Mesodermal cell (in vitro differentiated cells): ENCODE data around the gene SCMH1.

ENCODE experiments used
- H3K27ac ChIP-seq: 2 replicates; pipeline ENCODE4 v1.7.0; 2013; ENCODE audit warnings: mild to moderate bottlenecking, low read depth, low read length, moderate library complexity; ENCODE audit not compliant: severe bottlenecking
- H3K36me3 ChIP-seq: 2 replicates; pipeline ENCODE4 v1.7.1; 2013; ENCODE audit warnings: mild to moderate bottlenecking, low read length, moderate library complexity; ENCODE audit not compliant: control insufficient read depth, insufficient read depth
- H3K4me1 ChIP-seq: one replicate; pipeline ENCODE4 v1.7.1; 2013; ENCODE audit warnings: mild to moderate bottlenecking, low read length; ENCODE audit not compliant: insufficient read depth, control insufficient read depth, poor library complexity, severe bottlenecking
- H3K4me3 ChIP-seq: 2 replicates; pipeline ENCODE4 v1.7.0; 2013; ENCODE audit warnings: low read length, control low read depth, mild to moderate bottlenecking; ENCODE audit not compliant: insufficient read depth, poor library complexity, severe bottlenecking; ENCODE audit errors: extremely low read depth
- H3K9me3 ChIP-seq: 2 replicates; pipeline ENCODE4 v1.7.1; 2013; ENCODE audit warnings: mild to moderate bottlenecking, low read length, moderate library complexity; ENCODE audit not compliant: control insufficient read depth
- WGBS, 2 experiments: methylation state at CpG; one replicate each; pipeline ENCODE4 v1.1.5; 2013; ENCODE audit warnings: missing lambda C conversion rate in 2 of 2; ENCODE audit not compliant: insufficient coverage in 2 of 2; 5-methylcytosine and 5-hydroxymethylcytosine counted together

Gene SCMH1

DNA sequence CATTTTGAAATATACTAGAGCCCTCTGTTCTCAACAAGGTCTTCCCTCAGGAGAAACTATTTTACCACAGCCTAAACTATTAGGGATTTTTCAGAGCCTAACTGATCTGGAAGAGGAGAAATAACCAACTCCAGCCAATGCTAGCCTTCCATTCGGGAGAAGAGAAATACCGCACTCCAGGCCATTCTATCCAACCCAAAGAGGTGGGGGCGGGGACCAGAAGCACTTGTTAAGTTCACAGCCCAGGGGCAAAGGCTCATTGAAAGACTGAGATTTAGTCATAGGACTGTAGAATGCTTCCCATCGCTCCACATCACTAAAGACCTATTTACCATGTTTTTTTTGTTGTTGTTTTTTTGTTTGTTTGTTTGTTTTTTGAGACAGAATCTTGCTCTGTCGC lies 185.2 kb downstream of the SCMH1 start:
- H3K4me3 ChIP-seq: no peak overlapping the region
- no peaks in the 10 kb centered on the region for H3K9me3 ChIP-seq
- no peak overlapping the region for H3K27ac ChIP-seq
- WGBS, 2 experiments: no CpG with 5 or more reads among the region's 5 CpGs
- peaks cover 38% of the 10 kb centered on the region for H3K36me3 ChIP-seq
- H3K4me1 ChIP-seq: no peaks in the 10 kb centered on the region

DNA sequence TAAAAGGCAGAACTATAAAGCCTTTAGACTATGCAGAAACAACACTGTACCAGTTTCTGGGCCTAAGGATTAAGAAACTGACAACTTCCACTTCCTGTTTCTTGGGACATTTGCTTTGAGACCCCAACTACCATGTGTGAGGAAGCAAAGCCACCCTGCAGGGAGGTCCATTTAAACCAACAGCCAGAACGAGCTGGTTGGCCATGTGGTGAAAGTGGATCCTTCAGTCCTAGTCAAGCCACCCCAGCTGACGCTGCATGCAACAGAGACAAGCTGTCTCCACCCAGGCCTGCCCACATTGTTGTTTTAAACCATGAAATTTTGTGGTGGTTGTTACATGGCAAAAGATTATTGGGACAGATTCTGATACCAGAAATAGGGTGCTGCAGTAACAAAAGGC lies 188.8 kb downstream of the SCMH1 start:
- 17 to 29% methylated on average over 1 of the region's 2 CpGs for WGBS, 2 experiments
- Histone ChIP-seq H3K4me1 (no peaks in the 10 kb centered on the region), H3K4me3 (no peak overlapping the region), H3K27ac (no peak overlapping the region), H3K36me3 (peaks cover 22% of the 10 kb centered on the region), H3K9me3 (no peaks in the 10 kb centered on the region)

DNA sequence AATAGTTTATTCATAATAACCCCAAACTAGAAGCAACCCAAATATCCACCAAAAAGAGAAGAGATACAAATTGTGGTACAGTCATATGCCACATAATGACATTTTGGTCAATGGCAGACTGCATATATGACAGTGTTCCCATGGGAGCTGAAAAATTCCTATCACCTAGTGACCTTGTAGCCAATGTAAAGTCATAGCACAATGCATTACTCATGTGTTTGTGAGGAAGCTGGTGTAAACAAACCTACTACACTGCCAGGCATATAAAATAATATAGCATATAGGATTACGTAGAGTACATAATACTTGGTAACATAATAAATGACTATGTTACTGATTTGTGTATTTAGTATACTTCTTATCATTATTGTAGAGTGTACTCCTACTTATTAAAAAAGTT lies 191.1 kb downstream of the SCMH1 start:
- peaks cover 37% of the 10 kb centered on the region for H3K36me3 ChIP-seq
- no CpG with 5 or more reads among the region's 1 CpG for WGBS, 2 experiments
- H3K4me3 ChIP-seq: no peak overlapping the region
- no peaks in the 10 kb centered on the region for H3K4me1 ChIP-seq
- no peak overlapping the region for H3K27ac ChIP-seq
- no peaks in the 10 kb centered on the region for H3K9me3 ChIP-seq

DNA sequence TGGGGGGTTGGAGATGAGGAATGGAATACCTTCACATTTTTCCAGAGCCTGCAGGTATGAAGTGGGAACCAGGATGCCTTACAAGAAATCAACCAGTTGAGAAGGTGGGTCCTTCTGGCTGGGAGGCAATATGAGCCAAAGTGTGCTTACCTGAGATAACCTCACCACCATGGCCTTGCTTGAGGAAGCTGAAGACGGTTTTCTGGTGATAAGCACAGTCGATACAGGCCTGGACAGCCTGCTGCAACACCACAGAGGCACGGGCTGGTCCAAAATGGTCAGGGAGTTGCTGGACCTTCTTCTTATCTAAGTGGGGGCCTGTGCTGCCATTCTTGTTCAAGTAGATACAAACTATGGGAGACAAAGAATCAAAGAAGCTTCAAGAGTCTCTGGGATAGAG lies 193.6 kb downstream of the SCMH1 start:
- WGBS, 2 experiments: 89 to 97% methylated on average over 3 of the region's 3 CpGs
- Histone ChIP-seq H3K9me3 (no peaks in the 10 kb centered on the region), H3K4me1 (peaks cover 9% of the 10 kb centered on the region), H3K4me3 (no peak overlapping the region), H3K27ac (no peak overlapping the region), H3K36me3 (peaks cover 43% of the 10 kb centered on the region)

DNA sequence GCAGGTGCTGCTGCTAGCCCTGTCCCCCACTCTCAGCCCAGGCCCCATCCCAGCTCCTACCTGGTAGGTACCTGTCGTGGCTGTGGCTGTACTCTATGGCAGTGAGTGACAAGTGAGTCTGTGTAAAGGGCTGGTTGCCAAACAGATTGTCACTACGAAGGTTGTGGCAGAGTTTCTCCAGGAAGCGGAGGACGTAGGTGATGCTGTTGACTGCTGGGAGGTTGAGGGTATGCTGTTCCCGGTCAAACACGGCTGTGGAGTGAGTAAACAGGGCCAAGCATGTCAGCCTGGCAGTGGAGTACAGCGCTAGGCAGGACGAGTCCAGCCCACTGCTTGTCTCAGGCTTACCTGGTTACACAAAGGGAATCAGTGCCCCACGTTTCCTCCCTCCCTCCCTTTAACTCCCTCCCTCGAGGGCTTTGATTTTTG lies 195.7 kb downstream of the SCMH1 start:
- Histone ChIP-seq H3K9me3 (no peaks in the 10 kb centered on the region), H3K36me3 (peaks cover 45% of the 10 kb centered on the region), H3K4me3 (no peak overlapping the region), H3K27ac (no peak overlapping the region), H3K4me1 (peaks cover 9% of the 10 kb centered on the region)
- WGBS, 2 experiments: 92 to 98% methylated on average over 8 of the region's 10 CpGs

DNA sequence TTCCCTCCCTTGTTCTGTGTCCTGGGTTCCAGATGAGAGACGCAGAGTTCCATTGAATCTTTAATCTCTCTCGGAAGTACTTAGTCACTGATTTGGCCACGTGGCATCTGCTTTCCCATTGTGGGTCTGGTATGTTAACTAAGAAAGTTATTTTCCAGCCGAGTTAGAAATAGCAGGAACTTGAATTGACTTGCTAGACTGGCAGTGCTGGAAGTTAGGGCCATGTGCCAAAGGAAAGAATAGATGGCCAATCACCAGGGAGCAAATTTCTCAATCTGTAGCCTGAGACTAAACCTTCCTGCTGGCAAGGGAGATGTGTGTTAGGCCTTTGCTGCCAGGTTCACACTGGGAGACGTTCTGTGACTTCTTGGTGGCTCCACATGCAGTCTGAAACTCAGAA lies 196.4 kb downstream of the SCMH1 start:
- Histone ChIP-seq H3K36me3 (peaks cover 50% of the 10 kb centered on the region), H3K27ac (no peak overlapping the region), H3K4me3 (no peak overlapping the region), H3K9me3 (no peaks in the 10 kb centered on the region), H3K4me1 (peaks cover 9% of the 10 kb centered on the region)
- WGBS, 2 experiments: 88 to 90% methylated on average over 3 to 5 of the region's 5 CpGs

DNA sequence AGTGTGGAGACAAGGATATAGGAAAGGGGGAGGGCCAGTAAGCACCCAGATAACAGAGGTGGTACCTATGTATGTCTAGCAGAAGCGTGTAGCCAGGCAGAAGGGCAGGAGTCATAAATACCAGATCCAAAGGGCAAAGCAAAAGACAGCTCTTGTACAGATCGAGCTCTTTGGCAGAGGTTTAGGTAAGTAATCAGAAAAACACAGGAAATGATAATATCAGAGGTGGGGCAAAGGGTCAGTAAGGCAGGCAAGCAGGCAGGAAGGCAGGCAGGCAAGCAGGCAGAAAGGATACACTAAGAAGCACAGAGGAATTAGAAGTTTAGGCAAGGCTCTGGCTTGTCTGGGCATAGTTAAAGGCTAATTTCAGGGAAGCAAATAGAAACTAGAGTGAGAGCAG lies 197.9 kb downstream of the SCMH1 start:
- Histone ChIP-seq H3K27ac (no peak overlapping the region), H3K4me3 (no peak overlapping the region), H3K9me3 (no peaks in the 10 kb centered on the region), H3K4me1 (peaks cover 9% of the 10 kb centered on the region), H3K36me3 (peaks cover 57% of the 10 kb centered on the region)
- 78 to 89% methylated on average over 2 of the region's 2 CpGs for WGBS, 2 experiments

DNA sequence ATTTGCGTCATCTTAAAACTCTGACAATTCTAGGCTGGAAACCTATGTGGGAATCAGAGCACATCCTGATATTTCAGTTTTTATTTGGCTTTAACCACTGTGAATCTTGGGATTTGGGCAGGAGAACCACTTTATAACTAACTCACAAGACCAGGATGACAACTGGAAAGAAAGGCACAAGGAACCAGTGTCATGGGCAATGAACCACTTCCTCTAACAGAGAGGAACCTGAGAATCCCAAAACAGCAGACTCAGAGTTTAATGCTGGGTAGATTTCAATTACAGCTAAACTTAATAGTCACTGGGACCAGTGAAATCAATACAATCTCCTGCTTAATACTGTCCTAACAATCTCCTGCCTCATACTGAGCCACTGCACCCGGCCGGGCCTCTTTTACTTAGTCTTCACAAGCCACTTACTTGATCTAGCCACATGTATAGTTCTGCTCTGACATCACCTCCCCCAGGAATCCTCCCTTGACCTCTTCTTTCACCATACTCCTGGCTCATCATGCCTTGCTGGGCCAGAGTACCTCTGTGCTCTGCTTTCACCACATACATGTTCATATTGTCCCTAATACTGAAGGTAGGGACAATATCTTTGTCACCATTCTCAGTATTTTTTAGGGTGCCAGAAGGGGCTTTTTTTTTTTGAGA lies 200.4 kb downstream of the SCMH1 start:
- Histone ChIP-seq H3K9me3 (no peaks in the 10 kb centered on the region), H3K27ac (no peak overlapping the region), H3K4me1 (peaks cover 9% of the 10 kb centered on the region), H3K4me3 (no peak overlapping the region), H3K36me3 (peaks cover 53% of the 10 kb centered on the region)
- 93 to 95% methylated on average over 3 of the region's 3 CpGs for WGBS, 2 experiments

DNA sequence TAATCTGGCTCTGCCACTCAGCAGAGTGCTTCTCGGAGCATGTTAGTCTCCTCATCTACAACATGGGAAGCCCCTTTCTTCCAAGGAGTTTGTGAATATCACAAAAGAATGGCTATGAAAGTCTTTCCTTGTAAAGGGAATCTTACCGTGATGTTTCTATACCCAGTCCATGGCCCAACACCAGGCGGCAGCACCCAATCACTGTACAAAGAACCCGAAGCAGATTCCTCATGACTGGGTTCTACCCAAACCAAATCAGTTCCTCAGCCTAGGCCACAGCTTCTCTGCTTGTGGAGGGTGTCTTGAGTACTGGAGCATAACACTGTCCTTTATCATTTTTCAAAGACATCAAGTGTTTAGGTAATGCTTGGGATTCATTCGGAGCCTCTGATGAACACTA lies 204.0 kb downstream of the SCMH1 start:
- Histone ChIP-seq H3K4me1 (peaks cover 7% of the 10 kb centered on the region), H3K36me3 (peaks cover 62% of the 10 kb centered on the region), H3K27ac (no peak overlapping the region), H3K9me3 (no peaks in the 10 kb centered on the region), H3K4me3 (no peak overlapping the region)
- 91% methylated on average over 4 of the region's 5 CpGs; no CpG with 5 or more reads in 1 of the 2 experiments for WGBS, 2 experiments

DNA sequence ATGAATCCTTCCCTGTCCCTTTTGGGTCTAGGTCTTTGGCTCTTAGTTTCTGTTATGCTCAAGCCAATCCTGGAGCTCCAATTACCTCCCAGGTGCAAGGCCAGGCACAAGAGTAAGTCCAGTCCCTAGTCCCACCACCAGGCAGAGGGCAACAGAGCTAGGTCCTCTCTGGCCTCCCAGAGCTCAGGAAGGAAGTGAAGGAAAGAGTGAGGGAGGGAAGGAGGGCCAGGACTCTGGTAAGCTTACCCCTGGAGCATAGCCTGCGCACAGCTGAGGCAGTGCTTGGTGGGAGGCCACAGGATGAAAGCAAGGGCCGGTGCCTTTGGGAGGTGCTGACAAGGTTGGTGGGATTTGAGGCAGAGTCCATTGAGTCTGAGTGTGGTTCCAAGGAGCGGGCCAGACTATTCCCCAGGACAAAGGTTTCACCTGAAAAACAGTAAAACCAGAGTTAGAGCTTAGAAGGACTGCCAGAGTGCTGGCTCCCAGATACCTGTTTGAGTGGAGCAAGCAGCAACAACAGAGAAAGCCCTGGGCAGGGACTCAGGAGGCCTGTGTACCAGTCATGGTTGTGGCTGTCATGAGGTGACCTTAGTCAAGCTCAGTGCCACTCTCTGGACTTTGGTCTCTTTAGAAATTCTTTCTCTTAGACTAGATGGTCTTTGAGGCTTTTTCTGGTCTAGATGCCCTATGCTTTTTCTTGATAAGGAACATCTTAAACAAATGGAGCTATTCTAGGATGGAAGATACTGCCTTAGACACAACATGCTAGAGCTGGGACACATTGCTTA lies 204.8 kb downstream of the SCMH1 start:
- Histone ChIP-seq H3K4me3 (no peak overlapping the region), H3K27ac (no peak overlapping the region), H3K36me3 (peaks cover 64% of the 10 kb centered on the region), H3K4me1 (peaks cover 7% of the 10 kb centered on the region), H3K9me3 (no peaks in the 10 kb centered on the region)
- 95 to 100% methylated on average over 3 of the region's 3 CpGs for WGBS, 2 experiments

DNA sequence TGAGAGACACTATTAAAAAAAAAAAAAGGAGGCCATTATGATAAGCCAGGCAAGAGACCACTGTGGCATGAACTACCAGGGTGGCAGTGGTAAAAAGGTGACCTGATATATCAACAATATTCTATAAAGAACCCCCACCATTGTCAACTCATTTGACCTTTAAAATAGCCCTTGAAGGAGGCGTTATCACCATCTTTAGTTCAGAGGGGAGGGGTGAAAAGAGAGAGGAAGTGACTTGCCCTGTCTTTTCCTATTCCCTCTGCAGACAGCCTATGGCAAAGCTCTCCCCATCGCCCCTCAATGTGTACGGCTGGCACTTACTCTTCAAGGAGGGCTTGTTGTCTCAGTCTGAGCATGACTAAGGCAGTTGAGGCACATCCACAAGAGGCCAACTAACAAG lies 208.8 kb downstream of the SCMH1 start:
- Histone ChIP-seq H3K27ac (no peak overlapping the region), H3K9me3 (no peaks in the 10 kb centered on the region), H3K4me3 (no peak overlapping the region), H3K4me1 (peaks cover 7% of the 10 kb centered on the region), H3K36me3 (peaks cover 72% of the 10 kb centered on the region)
- 83% methylated on average over 3 of the region's 3 CpGs; no CpG with 5 or more reads in 1 of the 2 experiments for WGBS, 2 experiments
